Stimulated activated CD4-positive, alpha-beta T cell treated with anti-CD3 and anti-CD28 coated beads, Interleukin-2, amount 100 ng/mL, for 24 hours (primary cell): ENCODE measurements around the gene PRKN.
"Not testable (repeated sequence)": the region's sequence is repeated elsewhere in the genome, so short reads cannot be mapped to it uniquely, and the experiment has no call there.

Experiments
- DNase-seq, 2 donors: peaks; one replicate each; pipeline ENCODE4 v3.0.0-alpha.2; 2020

PRKN gene

DNA sequence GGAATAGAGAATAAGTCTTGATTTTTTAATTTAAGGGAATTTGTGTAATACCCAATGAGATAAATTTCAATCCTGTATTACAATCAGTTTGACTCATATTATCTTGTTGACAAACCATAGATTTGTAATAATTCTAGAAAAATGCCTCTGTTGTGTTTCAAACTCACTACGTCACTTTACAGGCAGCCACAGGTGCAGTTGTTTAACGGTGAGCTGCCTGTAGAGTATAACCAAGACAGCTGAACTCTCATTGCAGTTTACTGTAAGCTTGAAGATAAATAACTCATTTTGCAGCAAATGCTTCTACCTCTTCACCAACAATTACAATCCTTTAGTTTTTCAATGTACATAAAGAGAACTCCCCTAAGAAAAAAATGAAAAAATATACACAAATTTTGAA lies 114.3 kb downstream of the PRKN start:
- no peak for DNase-seq

DNA sequence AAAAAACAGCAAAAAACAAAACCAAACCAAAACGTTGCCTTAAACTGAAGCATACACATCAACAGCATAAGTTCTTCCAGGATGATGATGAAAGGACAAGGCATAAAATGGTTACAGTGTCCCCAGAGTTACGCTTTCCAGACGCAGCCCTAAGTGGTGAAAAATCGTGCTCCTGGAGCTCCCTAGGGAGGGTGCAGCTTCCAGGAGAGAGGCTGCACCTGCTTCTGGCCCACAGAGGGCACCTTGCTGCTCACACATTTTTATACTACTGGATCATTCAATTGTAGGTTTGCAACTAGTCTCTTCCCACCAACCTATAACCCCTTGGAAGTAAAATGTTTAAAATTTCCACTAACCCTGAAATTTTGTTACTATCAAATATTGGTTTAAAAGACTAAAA lies 115.0 kb downstream of the PRKN start:
- DNase-seq: no peak

DNA sequence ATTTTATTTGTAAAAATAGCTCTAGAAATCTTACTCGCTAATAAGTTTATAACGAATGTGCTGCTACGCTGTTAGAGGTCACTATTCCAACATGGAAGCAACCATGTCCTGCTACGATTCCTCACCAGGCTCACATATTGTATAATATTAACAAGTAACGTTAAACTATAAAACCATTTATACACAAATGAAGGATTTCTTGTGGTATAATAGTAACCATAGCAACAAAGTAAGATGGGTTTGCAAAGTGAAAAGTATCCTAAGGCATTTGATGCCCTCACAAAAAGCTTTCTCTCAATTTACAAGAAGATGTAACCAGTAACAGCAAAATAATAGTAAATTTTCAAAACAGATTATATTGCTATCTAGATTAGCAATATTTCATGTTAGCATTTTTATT lies 117.2 kb downstream of the PRKN start:
- no peak for DNase-seq

DNA sequence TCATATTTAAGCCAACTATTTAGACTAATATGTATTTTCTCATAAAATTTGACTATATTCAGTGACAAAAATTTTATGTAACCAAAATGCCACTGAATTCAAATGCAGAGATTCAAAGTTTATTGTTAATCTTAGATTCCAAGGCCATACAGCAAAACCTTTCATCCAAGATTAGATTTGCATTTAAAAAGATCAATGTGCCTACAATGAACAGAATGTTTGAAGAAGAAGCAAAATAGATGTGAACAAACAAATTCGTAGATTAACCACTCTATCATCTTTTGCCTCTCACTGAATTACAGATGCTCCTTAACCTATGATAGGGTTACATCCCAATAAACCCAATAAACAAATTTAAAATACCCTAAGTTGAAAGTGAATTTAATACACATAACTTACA lies 121.7 kb downstream of the PRKN start:
- no peak for DNase-seq

DNA sequence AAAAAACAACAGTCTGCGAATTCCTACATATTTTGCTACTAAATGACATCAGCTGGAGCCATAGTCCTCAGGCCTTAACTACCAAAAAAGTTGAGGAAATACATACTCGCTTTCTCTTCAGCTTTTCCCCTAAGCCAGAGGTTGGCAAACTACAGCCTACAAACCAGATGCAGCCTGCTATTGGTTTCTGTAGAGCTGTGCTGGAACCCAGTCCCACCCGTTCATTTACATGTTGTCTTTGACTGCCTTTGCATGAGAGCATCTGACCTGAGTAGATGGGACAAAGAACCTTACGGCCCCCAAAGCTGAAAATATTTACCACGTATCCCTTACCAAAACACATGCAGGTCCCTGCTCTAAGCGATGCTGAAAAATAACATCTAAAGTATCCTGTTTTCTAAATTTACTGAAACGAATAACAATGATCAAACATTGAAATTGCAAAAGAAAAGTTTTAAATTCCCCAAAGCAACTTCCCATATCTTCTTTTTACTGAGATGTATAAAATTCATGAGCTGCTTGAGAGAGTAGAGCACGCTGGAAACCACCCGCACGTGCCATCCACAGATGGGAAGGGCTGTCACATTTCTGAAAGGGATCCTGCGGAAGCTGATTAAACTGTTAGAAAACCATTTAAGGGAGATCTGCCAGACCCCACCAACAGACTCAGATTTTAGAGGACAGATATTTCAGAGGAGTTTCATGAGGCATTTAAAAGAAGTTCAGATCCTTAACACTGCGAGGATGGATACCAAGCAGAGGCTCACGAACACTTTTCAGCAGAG lies 124.1 kb downstream of the PRKN start:
- DNase-seq: no peak

DNA sequence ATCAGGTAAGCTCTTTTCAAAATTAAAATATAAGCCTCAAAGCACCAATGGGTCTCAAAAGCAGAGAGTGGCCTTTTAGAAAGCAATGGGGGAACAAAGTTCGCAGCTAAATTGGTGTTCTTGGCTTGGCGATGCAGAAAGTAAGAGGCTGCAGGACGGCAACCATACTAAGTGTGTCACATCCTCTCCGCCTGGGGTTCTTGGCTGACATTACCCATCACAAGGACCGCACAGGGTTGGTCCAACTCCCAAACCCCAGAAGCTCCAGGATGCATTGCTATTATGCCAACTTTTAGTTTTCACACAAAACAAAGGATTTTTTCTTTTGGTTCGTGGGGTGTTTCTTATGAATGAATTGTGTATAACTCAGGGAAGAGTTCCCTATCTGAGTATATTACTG lies 124.8 kb downstream of the PRKN start:
- DNase-seq: no peak

DNA sequence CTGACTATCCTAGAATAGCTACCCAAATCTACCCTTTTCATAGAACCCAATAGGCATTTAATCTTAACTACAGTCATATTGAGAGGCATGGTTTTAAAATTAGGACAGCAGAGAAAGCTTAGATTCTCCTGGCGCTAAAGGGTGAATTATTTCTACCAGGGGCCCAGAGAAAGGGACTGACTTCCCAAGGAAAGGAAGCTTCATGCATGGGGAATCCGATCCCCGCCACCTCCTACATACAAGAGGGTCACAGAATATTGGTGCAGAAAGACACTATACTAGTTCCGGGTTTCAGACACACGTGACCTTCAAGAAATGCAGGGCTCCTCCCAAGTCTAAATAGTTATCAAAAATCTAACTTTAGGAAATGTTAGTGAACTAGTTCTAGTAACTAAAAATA lies 130.9 kb downstream of the PRKN start:
- DNase-seq: no peak

DNA sequence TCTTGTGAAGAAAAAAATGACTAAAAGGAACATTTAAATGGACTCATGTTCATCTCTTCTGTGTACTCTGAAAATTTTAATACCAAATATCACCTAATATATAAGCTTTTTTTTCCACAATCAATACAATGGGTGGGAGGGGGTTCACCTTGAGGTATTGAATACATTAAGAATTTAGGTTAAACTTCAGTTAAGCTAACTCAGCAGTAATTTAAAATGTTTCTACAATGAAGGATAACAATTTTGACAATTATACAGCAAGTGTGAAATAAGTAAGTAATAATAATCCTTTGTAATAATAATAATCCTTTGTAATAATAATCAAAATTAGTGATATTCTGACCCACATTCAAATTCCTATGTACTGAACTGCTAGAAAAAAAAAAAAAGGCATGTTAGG lies 136.0 kb downstream of the PRKN start:
- no peak for DNase-seq

DNA sequence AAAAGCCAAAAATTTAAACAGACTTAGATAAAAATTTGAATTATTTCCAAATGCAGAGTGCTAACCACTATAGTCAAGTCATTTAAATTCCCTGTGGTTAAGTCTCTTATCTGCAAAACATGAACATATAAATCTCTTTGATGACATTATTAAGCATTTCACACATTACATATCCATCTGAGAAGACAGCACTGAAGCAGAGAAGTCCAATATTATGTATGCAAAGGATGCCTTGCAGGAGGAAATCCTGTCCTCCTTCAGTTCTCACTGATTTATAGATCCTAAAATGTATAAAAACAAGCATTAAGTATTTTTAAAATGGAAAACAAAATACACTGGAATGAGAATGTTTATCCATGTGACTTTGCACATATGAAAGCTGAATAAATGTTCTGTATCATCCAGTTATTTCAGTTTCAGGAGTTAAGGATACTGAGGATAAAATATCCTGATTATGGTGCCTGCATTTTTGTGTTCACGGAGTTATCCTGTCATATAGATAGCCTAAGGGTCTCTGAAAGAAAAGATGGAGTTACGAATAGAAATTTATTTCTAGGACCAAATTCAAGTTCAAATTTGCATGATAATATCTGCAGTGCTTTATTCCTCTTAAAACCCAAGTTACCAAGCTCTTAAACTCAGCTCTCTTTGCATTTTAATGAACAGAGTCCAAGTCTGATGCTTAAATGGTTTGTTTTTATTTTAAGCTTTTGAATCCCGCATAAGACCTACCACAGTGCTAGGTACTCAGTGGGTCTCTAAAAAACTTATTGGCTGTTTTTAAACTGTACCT lies 145.4 kb downstream of the PRKN start:
- DNase-seq: no peak

DNA sequence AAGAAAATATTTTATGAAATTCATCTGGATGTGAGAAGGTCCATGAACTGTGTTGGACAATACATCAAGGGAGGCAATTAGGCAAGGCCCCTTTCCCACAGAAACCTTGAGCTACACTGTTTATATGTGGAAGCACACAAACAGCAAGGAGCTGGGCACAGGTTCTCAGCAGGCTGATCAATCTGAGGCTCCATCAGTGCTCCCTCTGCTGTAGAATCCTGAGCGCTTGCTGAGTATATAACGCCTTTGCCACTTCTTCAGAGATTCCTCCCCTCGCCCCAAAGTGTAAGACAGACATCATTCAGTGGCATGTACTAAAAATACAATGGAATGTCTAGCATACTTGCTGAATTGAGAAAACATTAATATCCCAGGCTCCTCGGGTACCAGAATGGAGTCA lies 146.9 kb downstream of the PRKN start:
- DNase-seq: no peak

DNA sequence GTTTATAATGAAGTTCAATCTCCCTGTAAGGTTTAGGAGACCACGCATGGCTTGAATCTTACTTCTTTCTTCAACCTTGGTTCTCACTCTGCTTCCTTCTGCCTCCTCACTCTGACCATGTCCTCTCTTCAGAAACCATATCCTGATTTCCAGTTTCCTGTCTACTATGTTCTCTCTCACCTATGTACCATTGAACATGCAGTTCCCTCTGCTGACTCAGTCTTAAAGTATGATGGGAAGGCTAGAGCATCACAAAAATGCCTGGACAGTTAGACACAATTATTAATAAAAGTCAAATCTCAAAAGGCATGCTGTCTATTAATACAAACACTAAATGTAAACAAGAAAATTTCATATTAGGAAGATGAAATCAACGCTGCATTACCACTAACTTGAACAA lies 151.6 kb downstream of the PRKN start:
- DNase-seq: no peak

DNA sequence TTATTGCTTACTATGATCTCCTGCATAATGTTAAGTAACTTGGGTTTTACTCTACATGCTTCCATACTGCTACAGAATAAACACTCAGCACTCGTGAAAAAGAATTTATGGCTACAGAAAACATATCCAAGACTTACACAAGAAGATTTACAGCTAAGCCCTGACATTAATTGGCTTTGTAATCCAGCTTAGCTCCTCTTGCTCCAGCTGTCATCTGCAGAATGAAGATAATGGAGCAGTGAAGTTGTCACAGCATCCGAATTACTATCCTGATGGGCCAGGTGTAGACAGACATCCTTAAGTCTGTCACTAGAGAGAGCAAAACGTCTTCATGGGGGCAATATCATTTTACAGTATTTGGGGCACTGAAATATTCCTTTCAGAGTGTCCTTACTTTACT lies 155.3 kb downstream of the PRKN start:
- DNase-seq: no peak

DNA sequence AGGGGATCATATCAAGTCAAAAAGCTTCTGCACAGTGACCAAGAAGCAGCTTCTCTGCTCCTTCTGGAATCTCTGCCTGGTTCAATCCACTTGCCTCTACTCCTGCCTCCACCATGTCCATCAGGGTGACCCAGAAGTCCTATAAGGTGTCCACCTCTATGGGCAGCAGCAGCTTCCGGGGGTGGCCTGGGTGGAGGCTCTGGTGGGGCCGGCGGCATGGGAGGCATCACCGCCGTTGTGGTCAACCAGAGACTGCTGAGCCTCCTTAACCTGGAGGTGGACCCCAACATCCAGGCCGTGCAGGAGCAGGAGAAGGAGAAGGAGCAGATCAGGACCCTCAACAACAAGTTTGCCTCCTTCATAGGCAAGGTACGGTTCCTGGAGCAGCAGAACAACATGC lies 159.3 kb downstream of the PRKN start:
- no peak for DNase-seq

DNA sequence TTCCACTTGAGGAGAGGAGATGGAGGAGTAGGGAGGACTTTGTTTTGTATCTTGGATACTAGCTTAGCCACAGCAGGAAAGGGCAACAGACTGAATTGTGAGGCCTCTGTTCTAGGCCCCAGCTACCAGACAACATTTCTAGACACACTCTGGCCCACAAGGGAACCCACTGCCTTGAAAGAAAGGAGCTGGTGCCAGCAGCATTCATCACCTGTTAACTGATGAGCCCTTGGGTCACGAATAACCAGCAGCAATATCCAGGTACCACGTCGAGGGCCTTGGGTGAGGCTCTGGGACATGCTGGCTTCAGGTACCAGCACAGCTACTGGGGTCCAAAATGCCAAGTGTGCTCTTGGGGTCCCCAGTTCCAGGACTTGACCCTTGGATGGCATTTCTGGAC lies 165.5 kb downstream of the PRKN start:
- DNase-seq: no peak

DNA sequence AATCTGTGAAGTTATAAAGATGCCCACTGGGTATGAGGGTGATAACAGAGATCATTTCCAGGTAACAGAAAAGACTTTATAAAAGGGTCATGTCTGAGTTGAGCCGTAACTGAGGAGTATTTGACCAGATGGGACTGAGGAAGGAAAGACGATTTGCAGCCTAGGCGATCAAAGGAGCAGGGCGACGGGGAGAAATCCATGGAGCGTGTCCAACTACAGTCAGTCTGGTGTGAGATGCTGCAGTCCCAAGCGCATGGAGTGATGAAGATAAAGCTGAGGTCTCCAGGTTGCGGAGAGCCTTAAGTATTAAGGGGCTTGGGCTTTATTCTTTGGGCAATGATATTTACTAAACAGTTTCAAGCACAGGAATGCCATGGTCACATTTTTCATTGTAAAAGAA lies 166.7 kb downstream of the PRKN start:
- DNase-seq: no peak

DNA sequence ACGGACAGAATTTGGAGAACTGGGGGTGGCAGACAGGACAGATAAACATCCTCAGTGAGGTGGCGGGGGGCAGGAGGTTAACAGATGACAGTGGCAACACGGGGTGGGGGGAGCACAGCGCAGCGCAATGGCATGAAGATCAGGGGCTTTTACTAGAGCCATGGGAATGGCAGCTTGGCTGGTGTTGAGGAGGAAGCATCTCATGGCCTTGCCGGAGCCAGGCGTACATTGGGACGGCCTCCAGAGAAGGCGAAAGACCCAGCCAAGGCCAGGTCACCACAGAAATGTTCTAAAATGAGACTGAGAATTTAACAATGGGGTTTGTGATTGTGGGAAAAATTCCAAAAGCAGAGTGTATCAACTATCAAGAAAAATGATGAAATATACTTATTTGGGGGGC lies 173.0 kb downstream of the PRKN start:
- no peak for DNase-seq

DNA sequence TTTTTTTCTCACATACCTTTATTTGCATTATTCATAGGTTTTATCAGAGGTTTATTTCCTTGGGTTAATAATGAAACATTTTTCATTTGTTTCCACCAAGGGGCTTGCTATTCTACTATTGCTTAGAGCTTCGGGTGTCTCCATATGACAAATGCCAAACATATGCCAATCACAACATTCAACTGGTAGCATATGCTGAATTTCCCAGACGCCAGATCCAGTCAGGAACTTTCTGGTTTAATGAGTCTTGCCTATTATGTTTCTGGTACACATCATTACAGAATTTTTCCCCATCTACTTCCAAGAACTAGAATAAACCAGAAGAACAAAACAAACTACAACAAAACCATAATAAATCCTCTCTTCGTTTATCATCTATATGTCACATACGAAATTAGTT lies 180.7 kb downstream of the PRKN start:
- DNase-seq: no peak

DNA sequence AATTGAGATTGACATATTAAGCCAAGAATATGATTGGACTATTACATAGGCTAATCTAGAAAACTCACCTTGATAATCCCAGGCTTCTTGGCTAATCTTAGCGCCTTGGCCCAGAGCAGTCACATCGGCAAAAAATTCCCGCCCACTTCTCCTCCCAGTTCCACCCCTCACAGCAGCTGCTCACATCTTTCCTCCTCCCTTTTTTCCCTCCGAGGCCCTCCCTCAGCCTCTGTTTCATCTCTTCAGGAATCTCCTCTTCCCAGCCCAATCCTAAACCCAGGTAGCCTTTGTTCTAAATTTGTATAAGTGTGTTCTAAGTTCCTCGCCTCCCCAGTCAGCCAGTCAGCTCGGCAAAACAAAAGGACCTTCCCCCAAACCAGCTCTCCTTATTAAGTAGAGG lies 184.3 kb downstream of the PRKN start:
- DNase-seq: no peak

DNA sequence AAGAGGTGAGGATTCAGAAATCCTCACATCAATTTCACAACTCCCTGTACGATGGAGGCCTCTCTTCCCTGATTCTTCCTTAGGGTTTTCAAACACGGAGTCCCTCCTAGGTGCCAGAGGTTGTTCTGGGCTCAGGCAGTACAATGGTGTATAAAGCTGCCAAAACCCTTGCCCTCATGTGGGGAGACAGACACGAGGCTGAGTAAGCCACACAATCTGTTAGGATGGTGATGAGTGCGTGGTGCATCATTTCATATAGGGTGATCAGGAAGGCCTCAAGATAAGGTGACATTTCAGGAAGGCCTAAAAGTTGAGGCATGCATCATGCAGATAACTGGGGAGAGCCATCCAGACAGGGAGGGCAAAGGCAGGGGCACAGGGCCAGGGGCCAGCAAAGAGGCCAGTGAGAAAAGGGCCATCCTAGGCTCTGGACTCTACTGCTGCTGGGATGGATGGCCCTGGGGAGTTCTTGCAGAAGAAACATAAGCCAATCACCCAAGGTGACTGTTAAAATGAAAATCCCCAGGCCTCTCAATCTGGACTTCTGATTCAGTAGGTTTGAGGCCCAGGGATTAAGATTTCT lies 186.5 kb downstream of the PRKN start:
- no peak for DNase-seq

DNA sequence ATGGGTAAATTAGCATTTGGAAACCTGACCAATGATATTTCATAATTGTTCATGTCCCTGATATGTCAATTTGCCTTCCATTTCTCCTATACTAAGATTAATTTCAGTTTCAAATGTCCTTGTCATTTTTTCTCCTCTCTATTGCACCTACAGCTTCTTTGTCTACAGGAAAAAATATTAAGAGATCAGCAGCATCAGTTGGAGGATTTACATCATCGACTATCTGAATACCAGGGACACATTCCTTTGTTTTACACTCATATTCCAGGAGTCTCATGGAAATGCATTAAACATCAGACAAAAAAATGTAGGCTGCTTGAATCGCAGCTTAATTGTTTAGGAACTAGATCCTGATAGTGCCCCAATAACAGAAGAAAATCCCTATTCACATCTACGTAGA lies 188.2 kb downstream of the PRKN start:
- DNase-seq: no peak

DNA sequence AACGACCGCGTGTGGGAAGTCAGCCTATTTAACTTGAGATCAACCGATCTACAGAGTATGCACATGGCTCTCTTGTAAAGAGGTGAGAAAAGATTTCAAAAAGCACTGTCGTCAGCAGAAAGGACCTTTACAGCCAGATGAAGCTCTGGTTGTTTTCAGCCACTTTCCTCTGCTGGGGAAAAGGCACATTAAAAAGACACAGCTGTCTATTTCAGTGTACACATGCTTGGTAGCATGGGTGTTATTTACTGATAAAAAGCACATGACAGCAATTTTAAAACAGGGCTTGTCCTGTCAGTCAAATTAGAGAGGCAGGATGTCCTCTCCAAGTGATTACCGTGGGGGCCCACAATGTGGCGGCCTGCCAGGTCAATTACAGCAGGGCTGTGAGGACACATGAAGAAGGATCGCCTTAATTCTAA lies 188.9 kb downstream of the PRKN start:
- no peak for DNase-seq

DNA sequence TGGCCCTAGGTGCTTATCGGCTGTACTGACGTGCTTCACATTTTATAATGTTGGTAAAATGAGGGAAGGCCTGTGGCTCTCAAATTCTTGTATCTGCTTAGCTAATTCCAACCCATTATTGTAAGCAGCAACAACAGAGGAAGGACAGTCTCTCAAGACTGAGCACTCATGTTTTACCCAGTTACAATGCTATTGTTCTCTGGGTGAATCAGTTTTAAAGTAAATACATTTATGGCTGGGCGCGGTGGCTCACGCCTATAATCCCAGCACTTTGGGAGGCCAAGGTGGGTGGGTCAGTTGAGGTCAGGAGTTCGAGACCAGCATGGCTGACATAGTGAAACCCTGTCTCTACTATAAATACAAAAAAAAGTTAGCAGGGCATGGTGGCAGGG lies 194.6 kb downstream of the PRKN start:
- no peak for DNase-seq

DNA sequence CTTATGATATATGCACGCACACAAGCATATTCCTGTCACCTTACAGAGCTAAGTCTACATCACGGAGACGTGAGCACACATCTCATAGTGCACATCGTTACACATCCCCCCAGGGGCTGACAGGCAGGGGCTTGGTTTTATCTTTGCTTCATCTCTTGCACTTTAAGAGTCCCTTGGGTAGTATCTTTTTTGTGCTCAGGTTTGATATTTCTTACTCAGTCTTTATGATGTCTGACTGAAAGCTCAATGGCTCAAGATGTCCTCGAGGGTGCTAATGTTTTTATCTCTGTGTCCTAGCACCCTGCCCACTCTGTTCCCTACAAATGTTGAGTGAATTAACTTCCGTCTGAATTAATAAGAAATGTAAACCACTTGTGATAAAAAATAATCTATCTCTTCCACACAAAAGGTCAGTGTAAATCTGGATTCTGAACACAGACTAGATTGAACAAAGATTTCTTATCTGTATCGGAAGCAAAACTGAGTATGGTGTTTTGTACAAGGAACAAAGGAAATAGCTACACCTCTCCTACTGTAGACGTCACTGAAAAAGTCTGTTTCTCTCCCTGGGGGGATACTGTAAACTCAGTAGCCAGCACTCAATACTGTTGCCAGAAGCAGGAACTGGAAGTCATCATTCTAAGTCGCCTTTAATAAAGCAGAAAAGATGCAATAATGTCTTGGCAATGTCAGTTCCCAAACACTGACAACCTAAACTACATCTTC lies 195.1 kb downstream of the PRKN start:
- no peak for DNase-seq

DNA sequence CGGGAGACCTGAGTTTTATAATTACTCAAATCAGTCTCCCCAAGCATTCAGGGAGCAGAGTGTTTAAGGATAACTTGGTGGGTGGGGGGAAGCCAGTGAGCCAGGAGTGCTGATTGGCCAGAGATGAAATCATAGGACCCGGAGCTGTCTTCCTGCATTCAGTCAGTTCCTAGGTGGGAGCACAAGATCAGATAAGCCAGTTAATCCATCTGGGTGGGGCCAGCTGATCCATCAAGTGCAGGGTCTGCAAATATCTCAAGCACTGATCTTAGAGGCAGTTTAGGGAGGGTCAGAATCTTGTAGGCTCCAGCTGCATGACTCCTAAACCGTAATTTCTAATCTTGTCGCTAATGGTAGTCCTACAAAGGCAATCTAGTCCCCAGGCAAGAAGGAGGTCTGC lies 196.2 kb downstream of the PRKN start:
- DNase-seq: not testable (repeated sequence)
